Measurements from ENCODE around the gene SMAD7. TPM values are rescaled to one million over a fixed set of nuclear protein-coding genes. Genes with fewer than 3 reads are reported as not detected.

SMAD7 gene
- total RNA-seq, 2 experiments from 2014 or later = 2.9 to 15.1 TPM

- Histone ChIP-seq H3K4me2 (ENCODE audit: low read length) (peak overlapping the region; percentile 98), H3K4me3 (ENCODE audit: low read depth, low read length, poor library complexity, severe bottlenecking) (peak overlapping the region; percentile 69), H3K9me3 (ENCODE audit: low read length) (no peaks in the 10 kb centered on the region), H3K9me2 (ENCODE audit: insufficient read depth, low read length) (no peaks in the 10 kb centered on the region), H4K20me1 (ENCODE audit: insufficient read depth, low read length) (no peaks in the 10 kb centered on the region), H3K4me1 (ENCODE audit: insufficient read depth, low read length, poor library complexity, severe bottlenecking) (peaks cover 33% of the 10 kb centered on the region), H3K79me2 (ENCODE audit: insufficient read depth, low read depth, low read length) (peaks cover 29% of the 10 kb centered on the region), H3K36me3 (ENCODE audit: insufficient read depth, low read length) (peaks cover 5% of the 10 kb centered on the region), H3K27ac (ENCODE audit: low read depth, low read length, poor library complexity, severe bottlenecking) (peak overlapping the region; percentile 84), H2AFZ (ENCODE audit: low read length) (peak overlapping the region; percentile 67; the same call in 1 of the 2 replicates)
- BruUV-seq (replicated peaks) = no TSS peak
- POLR2A ChIA-PET = no interaction called here
- intact Hi-C loops (cut with micrococcal nuclease; ENCODE audit: unreplicated experiment) = no loop called here
- DNase-seq (ENCODE audit: low spot score) = no peak
- no peak for TF ChIP-seq CTCF (conservative IDR thresholded peaks at IDR 0.05; ENCODE audit: low read length)
- no peak for TF ChIP-seq EZH2phosphoT487 (IDR thresholded peaks at IDR 0.05; ENCODE audit: borderline replicate concordance, low read depth, low read length)
- CTCF ChIA-PET (ENCODE audit: unreplicated experiment) = interaction anchor here (0.8 kb wide), 1 partner anchor 70 kb away, joined by 3 read pairs; no protein-coding TSS in a partner anchor
Measured at GRCh38 chr18:48953104-48953706, 2.4 kb upstream of the SMAD7 start.

- TF ChIP-seq EZH2phosphoT487 (IDR thresholded peaks at IDR 0.05; ENCODE audit: borderline replicate concordance, low read depth, low read length) (no peak), CTCF (conservative IDR thresholded peaks at IDR 0.05; ENCODE audit: low read length) (no peak)
- peaks cover 36% of the 10 kb centered on the region for H3K79me2 ChIP-seq (ENCODE audit: insufficient read depth, low read depth, low read length)
- CTCF ChIA-PET (ENCODE audit: unreplicated experiment) = interaction anchor here (0.8 kb wide), 1 partner anchor 70 kb away, joined by 3 read pairs; no protein-coding TSS in a partner anchor
- no TSS peak for BruUV-seq (replicated peaks)
- no peaks in the 10 kb centered on the region for H3K9me3 ChIP-seq (ENCODE audit: low read length)
- POLR2A ChIA-PET = interaction anchor here (0.6 kb wide), 1 partner anchor 70 kb away, joined by 4 read pairs; no protein-coding TSS in a partner anchor
- peak overlapping the region; percentile 67; the same call in 1 of the 2 replicates for H2AFZ ChIP-seq (ENCODE audit: low read length)
- no peaks in the 10 kb centered on the region for H3K9me2 ChIP-seq (ENCODE audit: insufficient read depth, low read length)
- peak; percentile 58 for DNase-seq (ENCODE audit: low spot score)
- peak overlapping the region; percentile 98 for H3K4me2 ChIP-seq (ENCODE audit: low read length)
- H3K27ac ChIP-seq (ENCODE audit: low read depth, low read length, poor library complexity, severe bottlenecking) = peak overlapping the region; percentile 84
- peaks cover 12% of the 10 kb centered on the region for H3K36me3 ChIP-seq (ENCODE audit: insufficient read depth, low read length)
- H3K4me1 ChIP-seq (ENCODE audit: insufficient read depth, low read length, poor library complexity, severe bottlenecking) = peaks cover 38% of the 10 kb centered on the region
- intact Hi-C loops (cut with micrococcal nuclease; ENCODE audit: unreplicated experiment) = no loop called here
- peaks cover 2% of the 10 kb centered on the region; the same call in 1 of the 2 replicates for H4K20me1 ChIP-seq (ENCODE audit: insufficient read depth, low read length)
- peak overlapping the region; percentile 69 for H3K4me3 ChIP-seq (ENCODE audit: low read depth, low read length, poor library complexity, severe bottlenecking)
Measured at GRCh38 chr18:48952287-48953103, 1.7 kb upstream of the SMAD7 start.

Measured in OCI-LY7 (cell line).